Fibroblast of skin of left biceps (primary cell): ENCODE data around the gene LRRC58.
"Not testable (repeated sequence)": the region's sequence is repeated elsewhere in the genome, so short reads cannot be mapped to it uniquely, and the experiment has no call there.

ENCODE experiments used
- DNase-seq, 2 experiments: peaks; one replicate each; pipeline ENCODE4 v3.0.0-alpha.2; 2013; ENCODE audit warnings: low read depth in 2 of 2

LRRC58 gene

GRCh38 chr3:120348991-120349854 is at the start of gene LRRC58:
LRRC58 (minus strand) TSS chr3:120349354; CDS start chr3:120349243, 111 bp downstream.
- DNase-seq: peak; percentile 78 to 80

- no peak for DNase-seq
Measured at GRCh38 chr3:120396469-120396868, 47.3 kb upstream of the LRRC58 start.

- no peak for DNase-seq
Measured at GRCh38 chr3:120394347-120394746, 45.2 kb upstream of the LRRC58 start.

GRCh38 chr3:120393761-120394160 is 44.6 kb upstream of the LRRC58 start:
- no peak for DNase-seq

GRCh38 chr3:120393243-120393642 is 44.1 kb upstream of the LRRC58 start:
- DNase-seq: no peak

- no peak for DNase-seq
Measured at GRCh38 chr3:120382941-120383447, 33.8 kb upstream of the LRRC58 start.

- DNase-seq: no peak
Measured at GRCh38 chr3:120381503-120381902, 32.3 kb upstream of the LRRC58 start.

- DNase-seq: not testable (repeated sequence)
Measured at GRCh38 chr3:120377948-120378347, 28.8 kb upstream of the LRRC58 start.

- no peak for DNase-seq
Measured at GRCh38 chr3:120370463-120370862, 21.3 kb upstream of the LRRC58 start.

- DNase-seq: no peak
Measured at GRCh38 chr3:120369037-120369467, 19.9 kb upstream of the LRRC58 start.

GRCh38 chr3:120368172-120368571 is 19.0 kb upstream of the LRRC58 start:
- DNase-seq: no peak

GRCh38 chr3:120364821-120365220 is 15.7 kb upstream of the LRRC58 start:
- no peak for DNase-seq

- DNase-seq: no peak
Measured at GRCh38 chr3:120364101-120364500, 14.9 kb upstream of the LRRC58 start.

- no peak for DNase-seq
Measured at GRCh38 chr3:120357807-120358206, 8.7 kb upstream of the LRRC58 start.

GRCh38 chr3:120355486-120355885 is 6.3 kb upstream of the LRRC58 start:
- DNase-seq: no peak

- no peak for DNase-seq
Measured at GRCh38 chr3:120353463-120353862, 4.3 kb upstream of the LRRC58 start.

GRCh38 chr3:120352017-120352416 is 2.9 kb upstream of the LRRC58 start:
- DNase-seq: no peak

- DNase-seq: no peak
Measured at GRCh38 chr3:120350401-120350941, 1.3 kb upstream of the LRRC58 start.

GRCh38 chr3:120349855-120350125 is 636 bp upstream of the LRRC58 start:
- no peak for DNase-seq

GRCh38 chr3:120348065-120348990 is 826 bp downstream of the LRRC58 start:
- DNase-seq: no peak

GRCh38 chr3:120344349-120344748 is 4.8 kb downstream of the LRRC58 start:
- DNase-seq: no peak

- no peak for DNase-seq
Measured at GRCh38 chr3:120341658-120342346, 7.4 kb downstream of the LRRC58 start.
